Suprapubic skin (tissue), 4 donors: ENCODE measurements around the gene C1QTNF2.

Experiments used
- CTCF ChIP-seq, 2 donors: fragments of 200-600 bp in 1 of 2; fragments of 450-650 bp in 1 of 2; sonication (generic) in 1 of 2; IDR thresholded peaks; one replicate each; pipeline ENCODE4 v1.5.1; 2016 to 2019; ENCODE audit warnings: antibody characterized with exemption in 2 of 2, mild to moderate bottlenecking in 1 of 2, moderate library complexity in 1 of 2
- POLR2A ChIP-seq, 2 donors: fragments of 450-650 bp; IDR thresholded peaks; one replicate each; pipeline ENCODE4 v1.6.1; 2017; ENCODE audit warnings: antibody characterized with exemption in 2 of 2, mild to moderate bottlenecking in 2 of 2, moderate library complexity in 2 of 2
- POLR2AphosphoS5 ChIP-seq, 3 donors: sonication (generic); formaldehyde crosslinking; IDR thresholded peaks; one replicate each; pipeline ENCODE4 v1.6.1; 2017; ENCODE audit warnings: antibody characterized with exemption in 3 of 3

- TF ChIP-seq CTCF (IDR thresholded peaks at IDR 0.05): no peak
- TF ChIP-seq POLR2A (IDR thresholded peaks at IDR 0.05): no peak
- no peak for TF ChIP-seq POLR2AphosphoS5 (IDR thresholded peaks at IDR 0.05)
Observed at GRCh38 chr5:160326981-160327380, 43.4 kb downstream of the C1QTNF2 start.
